GM21825 (cell line): ENCODE results near the gene POU1F1.
"Not testable (repeated sequence)": the region's sequence is repeated elsewhere in the genome, so short reads cannot be mapped to it uniquely, and the experiment has no call there.

Source experiments
- ATAC-seq: cut with Tn5 transposase; IDR thresholded peaks from one replicate; pipeline ENCODE4 v1.9.1; 2021; ENCODE audit warnings: mild to moderate bottlenecking, moderate library complexity; ENCODE audit not compliant: unreplicated experiment

Gene POU1F1, protein sequence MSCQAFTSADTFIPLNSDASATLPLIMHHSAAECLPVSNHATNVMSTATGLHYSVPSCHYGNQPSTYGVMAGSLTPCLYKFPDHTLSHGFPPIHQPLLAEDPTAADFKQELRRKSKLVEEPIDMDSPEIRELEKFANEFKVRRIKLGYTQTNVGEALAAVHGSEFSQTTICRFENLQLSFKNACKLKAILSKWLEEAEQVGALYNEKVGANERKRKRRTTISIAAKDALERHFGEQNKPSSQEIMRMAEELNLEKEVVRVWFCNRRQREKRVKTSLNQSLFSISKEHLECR

DNA sequence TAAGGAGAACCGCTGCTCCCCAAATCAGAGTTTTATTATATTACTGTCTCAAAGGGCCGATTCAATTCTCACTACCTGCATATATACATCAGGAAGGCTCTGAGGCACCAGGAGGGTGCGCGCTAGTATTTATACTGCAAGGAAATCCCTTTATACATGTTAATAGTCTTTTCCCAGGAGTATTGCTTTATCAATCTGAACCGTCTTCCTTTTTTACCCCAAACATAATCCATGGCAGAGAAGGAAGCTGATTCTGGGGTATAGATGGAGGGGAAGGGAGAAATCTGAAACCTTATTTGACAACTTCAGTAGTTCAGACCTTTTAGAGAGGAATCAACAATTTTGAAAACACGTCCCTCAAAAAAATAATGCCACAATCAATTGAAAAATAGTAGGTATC is at the start of gene POU1F1:
POU1F1 (minus strand) TSS at position 101 of the 400 bp plus-strand sequence. CDS start 122 bp downstream, outside the sequence.
- no peak for ATAC-seq

DNA sequence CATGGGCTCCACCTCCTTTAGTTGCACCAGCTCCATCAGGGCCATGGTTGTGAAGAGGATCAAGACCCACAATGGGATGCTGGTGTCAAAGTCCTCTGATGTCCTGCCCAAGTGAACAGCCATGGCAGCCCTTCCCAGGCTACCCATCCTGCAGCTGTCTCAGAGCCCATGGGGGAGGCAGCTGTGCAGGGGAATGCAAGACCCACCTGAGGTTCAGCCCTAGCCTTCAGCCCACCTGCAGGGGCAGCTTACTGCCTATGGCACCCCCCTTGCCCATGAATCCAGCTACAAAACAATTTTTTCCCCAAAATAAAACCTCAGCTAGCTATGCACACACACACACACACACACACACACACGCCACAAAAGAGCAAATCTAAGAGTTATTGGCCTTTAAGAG is 48.2 kb upstream of the POU1F1 start:
- ATAC-seq, result no peak

DNA sequence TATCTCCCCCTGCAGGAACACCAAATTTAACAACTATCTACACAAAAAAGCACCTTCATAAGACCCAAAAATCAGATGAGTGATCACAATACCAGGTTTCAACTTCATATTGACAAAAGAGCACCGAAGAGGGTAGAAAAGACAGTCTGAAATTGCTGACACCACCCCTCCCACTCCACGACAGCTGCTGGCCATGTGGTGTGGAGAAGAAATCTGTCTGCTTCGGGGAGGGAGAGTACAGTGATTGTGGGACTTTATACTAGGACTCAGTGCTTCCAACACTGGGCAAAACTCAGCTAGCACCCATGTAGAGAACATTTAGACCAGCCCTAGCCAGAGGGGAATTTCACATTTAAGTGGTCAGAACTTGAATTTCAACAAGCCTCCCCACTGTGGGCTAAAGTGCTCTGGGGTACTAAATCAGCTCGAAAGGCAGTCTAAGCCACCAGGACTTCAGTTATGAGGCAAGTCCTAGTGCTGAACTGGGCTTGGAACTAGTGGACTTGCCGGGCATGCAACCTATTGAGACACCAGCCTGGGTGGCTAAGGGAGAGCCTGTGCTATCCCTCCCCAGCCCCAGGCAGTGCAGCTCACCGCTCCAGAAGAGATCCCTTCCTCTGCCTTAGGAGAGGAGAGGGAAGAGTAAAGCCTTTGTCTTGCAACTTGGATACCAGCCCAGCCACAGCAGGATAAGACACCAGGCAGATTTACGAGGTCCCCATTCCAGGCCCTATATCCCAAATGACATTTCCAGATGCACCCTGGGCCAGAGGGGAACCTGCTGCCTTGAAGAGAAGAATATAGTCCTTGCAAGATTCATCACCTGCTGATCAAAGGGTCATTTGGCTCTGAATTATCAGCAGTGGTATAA is 44.6 kb upstream of the POU1F1 start:
- ATAC-seq, result no peak

DNA sequence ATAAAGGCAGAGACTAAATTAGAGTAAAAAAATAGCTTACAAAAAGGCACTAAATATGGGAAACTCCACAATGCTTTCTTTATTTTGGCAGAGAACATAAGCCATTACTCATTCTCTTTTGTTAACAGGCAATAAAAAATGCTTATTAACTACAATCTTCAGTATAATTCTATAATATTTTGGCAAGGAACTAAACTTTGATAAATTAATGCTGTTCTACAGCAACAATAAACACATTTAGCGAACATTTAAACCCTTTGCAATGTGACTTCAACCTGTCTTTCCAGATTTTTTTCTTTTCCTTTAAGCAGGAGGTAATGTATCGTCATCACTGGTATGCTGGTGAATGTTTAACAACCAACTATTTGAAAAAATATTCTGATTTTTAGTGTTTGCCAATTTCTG is 42.2 kb upstream of the POU1F1 start:
- ATAC-seq, result no peak

DNA sequence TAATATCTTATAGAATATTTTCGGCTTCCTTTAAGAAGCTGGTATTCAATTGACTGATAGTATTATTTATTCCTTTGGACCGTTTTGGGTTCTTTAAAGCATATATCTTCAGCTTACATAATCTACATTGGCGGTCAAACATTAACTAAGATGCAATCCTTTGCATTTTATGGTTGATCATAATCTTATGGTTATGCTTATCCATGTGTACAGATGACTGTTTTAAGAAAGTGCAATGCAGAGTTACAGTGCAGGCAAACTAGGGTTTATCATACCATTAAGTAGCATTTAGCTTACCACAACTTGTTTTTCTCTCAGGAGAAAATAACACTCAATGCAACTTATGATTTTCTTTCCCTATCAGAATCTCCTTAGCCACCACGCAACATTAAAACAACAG is 41.4 kb upstream of the POU1F1 start:
- no peak for ATAC-seq

DNA sequence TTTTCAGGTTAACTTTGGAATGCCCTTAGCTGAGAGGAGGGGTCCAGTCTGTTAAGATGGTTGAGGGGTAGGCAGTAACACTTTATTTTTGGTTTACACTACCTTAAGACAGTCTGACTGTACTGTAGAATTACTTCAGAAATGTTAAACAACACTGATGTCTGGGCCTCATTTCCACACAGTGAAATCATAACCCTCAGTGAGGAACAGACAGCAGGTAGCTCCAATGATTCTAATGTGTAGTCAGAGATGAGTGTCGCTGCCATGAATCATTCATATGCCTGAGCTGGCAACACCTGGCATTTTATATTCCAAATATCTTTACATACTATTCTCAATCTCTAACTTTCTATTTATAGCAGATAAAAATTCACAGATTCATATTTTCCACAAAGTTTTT is 37.3 kb upstream of the POU1F1 start:
- ATAC-seq, result no peak

DNA sequence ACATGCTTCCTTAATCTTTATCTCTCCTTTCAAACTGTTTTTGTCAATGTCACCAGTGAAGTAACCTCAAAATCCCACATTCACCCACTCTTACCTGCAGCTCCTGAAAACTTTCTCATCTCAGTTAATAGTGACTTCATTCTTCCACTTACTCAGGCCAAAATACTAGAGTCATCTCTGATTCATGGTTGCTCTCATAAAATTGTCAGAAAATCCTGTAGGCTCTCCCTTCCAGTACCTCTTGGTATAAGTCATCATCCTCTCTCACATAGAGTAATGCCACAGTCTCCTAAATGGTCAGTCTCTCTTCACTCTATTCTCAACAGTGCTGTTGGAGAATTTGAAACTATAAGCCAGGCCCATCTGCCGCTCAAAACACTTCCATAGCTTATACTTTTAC is 34.9 kb upstream of the POU1F1 start:
- no peak for ATAC-seq

DNA sequence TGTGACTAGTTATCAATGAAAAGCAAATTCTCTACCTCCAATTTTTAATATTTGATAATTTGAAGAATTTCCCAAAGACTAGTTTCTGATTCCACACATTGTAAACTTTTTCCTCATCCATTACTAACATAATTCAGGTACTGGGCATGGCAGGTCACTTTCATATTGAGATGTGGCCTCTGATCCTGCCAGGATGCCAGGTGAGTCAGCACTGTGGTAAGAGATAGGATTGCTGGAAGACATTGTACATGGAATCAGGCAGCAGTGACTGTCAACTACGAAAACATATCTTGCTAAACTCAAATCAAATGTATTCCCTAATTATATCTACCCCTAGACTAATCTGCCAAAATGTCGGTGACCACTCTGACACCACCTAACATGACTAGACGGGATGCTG is 33.2 kb upstream of the POU1F1 start:
- no peak for ATAC-seq

DNA sequence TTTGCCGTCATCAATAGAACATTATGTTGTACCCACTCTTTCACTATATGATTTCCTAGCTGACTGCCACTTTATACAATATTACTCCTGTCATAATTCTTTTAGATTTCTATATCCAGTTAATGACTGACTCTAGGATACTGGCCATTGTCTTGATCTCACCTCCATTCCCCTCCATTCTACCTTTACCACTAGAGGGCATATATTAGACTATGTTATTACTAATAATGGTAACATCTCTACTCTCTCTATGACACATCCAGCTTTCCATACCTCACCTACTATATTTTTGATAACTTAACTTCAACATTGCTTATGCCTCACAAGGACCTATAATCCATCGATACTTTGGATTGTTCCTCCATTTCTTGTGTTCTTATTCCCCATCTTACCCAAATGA is 31.4 kb upstream of the POU1F1 start:
- peak; percentile 70 for ATAC-seq

DNA sequence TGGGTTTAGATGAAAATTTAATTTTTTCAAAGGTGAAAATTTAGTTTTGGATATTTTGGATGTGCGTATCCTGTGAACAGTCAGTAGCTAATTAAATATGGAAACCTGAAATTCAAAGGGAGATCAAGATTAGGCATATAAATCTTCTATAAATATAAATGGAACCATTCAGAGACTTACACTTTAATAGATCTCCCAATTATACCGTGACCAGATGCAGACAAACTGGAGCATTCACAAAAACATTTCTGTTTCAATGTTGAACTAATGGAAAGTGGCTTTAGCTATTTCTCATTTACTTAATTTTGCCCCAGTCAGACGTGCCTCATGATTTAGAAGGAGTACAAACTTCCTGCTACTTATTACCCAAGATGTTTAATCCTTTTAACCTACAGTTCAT is 29.1 kb upstream of the POU1F1 start:
- no peak for ATAC-seq

DNA sequence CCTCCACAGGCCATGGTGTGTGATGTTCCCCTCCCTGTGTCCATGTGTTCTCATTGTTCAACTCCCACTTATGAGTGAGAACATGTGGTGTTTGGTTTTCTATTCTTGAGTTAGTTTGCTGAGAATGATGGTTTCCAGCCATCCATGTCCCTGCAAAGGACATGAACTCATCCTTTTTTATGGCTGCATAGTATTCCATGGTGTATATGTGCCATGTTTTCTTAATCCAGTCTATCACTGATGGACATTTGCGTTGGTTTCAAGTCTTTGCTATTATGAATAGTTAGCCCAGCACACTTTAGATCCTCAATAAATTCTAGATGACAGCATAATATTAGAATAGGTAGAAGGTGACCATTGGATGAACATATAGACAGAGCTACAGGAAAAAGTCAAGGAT is 28.6 kb upstream of the POU1F1 start:
- not testable (repeated sequence) for ATAC-seq

DNA sequence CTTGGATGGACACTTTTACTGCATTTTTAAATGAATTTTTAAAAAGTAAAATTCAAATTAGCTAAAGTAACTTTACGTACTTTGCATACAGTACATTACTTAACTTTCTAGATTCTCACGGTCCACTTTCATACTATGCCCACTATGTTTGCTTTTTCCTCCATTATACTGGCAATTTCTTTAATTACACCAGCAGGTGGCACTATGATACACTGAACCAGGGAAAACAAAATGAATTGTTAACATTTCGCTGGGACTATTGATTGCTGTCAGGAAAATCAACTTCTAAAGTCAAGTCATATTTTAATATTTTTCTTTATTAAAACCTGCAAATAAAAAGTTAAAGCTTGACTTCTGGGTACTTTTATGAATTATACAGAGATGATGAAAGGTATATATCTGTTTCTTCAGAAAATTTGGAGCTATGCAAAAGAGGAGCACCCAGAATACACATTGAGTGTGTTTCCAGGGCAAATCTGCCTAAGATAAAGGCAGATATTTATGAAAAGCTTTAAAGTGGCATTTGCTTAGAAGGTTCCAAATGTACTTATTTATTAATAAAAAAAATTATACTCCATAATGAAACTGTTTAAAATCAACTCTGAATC is 21.8 kb upstream of the POU1F1 start:
- ATAC-seq, result peak; percentile 79

DNA sequence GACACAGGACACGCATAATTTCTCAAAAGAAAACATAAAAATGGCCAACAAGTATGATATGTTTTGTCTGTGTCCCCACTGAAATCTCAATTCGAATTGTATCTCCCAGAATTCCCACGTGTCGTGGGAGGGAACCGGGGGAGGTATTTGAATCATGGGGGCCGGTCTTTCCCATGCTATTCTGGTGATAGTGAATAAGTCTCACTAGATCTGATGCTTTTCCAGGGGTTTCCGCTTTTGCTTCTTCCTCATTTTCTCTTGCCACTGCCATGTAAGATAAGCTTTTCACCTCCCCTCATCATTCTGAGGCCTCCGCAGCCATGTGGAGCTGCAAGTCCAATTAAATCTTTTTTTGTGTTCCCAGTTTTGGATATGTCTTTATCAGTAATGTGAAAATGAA is 12.1 kb upstream of the POU1F1 start:
- ATAC-seq, result no peak

DNA sequence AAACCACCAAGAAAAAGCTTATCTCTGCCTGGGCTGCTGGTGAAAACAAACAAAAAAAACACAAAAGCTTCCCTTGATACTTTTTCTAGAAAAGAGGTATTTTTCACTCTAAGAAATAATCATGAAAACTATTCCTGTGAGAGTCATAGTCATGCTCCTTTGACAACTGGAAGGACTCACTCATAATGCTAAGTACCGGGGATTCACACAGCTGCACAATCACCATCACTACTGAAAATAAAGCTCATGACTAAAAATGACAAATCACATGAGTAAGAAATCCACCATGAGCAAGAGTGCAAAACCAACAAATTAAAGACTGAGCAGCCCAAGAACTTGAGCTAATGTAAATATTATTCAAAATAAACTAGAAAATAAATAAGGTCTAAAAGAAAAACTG is 10.6 kb upstream of the POU1F1 start:
- ATAC-seq, result peak; percentile 58

DNA sequence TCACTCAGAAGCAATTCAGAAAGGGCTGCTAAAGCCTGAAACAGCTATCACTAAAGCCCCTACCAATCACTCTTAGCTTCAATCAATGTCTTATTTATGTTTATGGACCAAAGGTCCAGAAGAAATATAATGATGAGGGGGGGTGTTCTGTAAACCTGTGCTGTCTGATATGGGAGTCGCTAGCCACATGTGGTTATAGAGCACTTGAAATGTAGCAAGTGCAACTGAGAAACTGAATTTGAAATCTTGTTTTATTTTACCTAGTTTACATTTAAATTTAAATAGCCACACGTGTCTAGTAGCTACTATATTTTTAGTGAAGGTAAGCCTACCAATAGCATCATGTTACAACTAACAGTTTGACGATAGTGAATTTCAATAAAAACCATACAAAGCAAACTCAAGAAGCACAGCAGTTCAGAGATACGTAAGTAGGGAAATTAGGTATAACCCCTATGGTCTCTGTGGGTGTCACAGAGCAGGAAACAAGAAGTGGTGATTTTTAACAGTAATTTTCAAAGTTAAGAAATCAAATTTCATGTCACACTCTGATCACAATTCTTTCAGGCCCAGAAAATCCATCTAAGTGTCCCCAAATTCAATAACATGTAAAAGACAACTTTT is 3.6 kb downstream of the POU1F1 start:
- peak; percentile 78 for ATAC-seq

DNA sequence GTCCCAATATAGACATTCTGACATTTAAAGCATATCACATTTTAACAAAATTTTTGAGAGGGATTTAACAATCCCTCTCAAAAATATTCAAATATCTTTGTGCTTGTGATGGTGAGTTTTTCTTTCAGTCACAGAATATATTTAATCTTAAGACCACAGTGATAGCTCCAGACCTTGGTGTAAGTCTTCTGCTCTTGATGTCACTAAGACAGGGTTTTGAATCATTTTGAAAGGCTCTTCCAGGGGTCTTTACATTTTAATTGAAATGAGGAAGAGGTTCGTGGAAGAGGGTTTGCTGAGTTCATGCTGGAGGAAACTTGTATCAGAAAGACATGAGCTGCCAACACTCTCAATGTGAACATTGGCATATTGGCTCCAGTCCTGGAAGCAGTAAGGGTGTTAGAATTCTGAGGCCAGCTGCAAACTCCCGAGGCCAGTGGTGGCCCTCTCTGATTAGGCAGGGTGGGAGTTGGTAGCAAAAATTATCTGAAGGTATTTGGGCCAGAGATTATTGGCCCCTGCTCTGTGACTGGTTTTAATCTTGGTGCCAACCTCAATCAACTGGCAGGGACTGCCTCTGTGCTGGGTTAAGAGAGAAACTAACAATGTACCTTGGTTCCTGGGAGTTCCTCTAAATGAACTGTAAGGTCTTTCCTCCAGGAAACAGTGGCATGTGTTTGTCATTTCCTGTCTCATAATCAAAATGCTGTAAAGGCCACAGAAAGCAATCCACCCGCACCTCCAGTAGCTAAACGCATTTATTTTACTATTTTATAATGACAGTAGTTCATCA is 5.3 kb downstream of the POU1F1 start:
- ATAC-seq, result no peak

DNA sequence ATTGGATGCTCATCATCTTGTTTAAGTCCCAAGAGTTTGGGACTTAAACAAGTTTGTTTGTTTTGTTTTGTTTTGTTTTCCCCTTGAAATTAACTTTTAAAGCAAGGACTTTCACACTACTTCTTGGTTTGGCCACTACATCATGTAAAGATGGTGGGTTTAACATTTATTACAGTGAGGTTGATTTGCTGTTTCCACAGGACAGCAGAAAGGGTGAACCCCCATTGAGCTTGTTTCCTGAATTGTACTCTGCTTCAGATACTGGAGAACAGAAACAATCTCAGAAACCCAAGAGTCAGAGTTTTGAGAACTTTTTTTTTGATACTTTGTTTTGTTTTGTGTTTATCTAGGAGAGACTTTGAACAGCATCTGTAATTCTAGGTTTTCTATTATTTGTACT is 6.7 kb downstream of the POU1F1 start:
- ATAC-seq, result no peak

DNA sequence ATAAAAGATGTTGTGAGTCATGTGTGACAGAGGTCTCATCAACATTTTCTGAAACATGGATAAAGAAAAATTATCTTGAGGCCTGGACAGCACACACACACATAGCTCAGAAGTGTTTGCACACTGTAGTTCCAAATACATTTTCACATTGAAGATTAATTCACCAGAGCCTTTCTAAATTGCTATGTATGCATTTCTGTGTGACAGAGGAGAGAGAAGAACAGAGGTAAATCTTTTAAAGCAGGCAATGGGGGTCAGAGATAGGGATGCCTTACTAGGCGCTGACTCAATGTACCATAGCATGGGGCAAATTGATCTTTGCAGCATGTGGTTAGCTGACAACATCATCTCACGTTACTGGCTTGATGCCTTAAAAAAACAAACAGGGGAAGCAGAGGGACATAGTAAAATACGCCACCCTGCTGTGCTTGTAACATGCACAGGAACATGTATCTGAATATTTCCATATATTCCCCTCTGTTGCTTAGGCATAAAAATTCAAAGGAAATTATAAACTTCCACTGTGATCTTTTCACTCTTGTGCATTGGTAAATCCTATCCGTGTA is 7.7 kb downstream of the POU1F1 start:
- ATAC-seq, result no peak

DNA sequence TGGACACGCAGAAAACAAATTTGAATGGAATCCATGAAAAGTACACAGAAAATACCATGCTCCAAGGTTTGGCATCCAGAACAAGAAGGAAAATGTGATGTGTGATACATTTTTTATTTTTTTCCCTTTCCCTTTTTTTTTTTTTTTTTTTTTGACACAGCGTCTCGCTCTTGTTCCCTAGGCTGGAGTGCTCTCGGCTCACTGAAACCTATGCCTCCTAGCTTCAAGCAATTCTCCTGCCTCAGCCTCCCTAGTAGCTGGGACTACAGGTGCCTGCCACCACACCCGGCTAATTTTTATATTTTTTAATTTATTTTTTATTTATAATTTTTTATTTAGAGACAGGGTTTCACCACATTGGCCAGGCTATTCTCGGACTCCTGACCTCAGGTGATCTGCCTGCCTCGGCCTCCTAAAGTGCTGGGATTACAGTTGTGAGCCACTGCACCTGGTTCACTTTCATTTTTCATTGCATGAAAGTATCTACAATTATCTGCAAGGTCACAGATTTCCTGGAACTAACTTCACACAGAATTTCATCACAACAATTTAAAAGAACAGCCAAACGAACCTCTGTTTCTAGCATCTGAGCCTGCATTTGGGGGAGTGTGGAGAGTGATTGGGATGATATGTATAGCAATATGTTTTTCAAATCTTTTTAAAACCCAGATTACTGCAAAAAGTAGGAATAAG is 8.3 kb downstream of the POU1F1 start:
- ATAC-seq, result no peak

DNA sequence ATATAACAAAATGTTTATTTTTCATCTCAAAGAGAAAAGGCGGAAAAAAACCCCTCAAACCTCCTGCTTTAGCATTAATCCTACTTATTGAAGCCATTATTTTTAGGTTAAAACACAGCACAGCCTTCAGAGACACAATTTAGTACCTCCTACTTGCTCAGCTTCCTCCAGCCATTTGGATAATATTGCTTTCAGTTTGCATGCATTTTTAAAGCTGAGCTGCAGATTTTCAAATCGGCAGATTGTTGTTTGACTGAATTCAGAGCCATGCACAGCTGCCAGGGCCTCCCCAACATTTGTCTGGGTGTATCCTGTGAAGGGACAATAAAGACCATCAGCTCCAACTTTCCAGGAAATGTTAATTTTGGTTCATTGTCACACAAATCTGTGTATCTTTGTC is 14.5 kb downstream of the POU1F1 start:
- no peak for ATAC-seq
